ENCODE data around the gene SCT.

The SCT gene

DNA sequence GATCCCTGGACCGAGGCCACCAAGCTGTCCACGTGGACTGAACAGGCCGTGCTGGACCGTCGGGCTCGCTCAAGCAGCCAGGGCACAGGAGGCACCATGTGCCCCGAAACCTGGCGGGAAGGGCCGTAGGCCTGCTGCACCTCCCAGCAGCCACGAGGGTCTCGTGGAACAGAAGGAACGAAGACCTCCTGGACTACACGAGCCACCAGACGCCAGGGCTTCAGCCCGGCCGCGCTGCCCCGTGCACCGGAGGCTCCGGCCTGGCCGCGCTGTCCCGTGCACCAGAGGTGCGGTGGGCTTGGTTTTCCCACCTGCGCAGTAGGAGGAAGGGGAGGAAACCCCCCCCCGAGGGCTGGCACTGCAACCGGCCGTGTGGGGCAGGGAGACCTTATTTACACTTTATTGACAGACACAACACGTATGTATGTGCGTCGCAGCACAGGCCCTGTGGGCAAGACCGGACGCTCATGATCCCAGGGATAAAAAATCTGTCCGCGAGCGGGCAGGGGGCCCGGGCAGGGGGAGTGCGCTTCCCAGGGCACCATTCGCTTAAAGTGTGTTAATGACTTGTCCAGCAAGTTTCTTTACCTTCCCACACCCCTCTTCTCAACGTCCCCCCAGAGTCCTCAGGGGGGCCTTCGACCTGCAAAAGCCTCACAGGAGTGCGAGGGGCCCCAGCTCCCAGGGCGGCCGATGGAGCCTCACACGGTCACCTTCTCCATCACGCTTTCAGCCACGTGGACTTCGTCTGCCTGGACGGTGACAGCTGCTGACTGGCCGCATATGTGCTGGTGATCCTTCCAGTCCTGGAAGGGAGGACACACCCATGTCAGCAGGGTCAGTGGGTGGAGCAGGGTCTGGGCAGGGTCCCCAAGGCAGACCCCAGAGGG is 17.1 kb upstream of the SCT start:
- DNase-seq (ENCODE audit: low read depth in 2 of 3, low spot score in 1 of 3): no peak

DNA sequence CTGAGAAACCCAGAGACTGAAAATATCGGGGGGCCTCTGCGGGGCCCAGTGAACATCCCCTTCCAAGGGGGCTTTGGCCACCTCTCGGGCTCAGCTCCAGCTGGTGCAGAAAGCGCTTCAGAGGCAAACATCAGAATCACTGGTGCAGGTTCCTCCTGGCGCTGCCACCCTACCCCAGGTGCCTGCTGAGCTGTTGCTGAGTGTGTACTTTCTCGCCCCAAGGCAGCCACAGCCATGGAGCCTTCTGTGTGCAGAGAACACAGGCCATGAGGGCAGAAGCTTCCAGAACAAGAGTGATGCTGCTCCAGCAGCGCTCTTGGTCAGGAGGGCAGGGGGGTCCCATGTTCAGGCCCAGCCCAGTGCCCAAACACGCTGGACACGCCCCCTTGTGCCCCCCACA is 16.4 kb upstream of the SCT start:
- no peak for DNase-seq (ENCODE audit: low read depth in 2 of 3, low spot score in 1 of 3)

DNA sequence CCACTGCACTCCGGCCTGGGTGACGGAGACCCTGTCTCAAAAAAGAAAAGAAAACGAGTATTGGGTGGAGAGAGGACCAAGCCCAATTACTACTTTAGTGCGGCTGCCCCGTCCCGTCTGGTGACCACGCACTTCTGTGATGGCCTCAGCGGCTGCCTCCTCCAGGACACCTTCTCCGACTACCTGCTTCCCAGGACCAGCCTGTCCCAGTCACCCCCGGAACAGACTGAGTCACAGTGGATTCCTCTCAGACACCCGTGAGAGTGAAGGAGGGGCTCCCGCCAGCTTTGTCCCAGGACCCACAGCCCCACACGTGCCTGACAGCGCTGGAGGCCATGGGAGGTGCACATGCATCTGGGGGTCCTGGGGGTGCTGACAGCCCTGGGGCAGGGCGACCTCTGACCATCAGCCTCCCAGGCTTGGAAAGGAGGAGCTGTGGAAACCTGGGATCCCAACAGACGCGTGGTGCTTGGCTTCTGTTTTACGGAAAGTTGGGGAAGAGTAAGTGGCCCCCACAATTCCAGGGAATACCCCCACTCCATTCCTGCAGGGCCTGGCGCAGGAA is 14.9 kb upstream of the SCT start:
- no peak for DNase-seq (ENCODE audit: low read depth in 2 of 3, low spot score in 1 of 3)

DNA sequence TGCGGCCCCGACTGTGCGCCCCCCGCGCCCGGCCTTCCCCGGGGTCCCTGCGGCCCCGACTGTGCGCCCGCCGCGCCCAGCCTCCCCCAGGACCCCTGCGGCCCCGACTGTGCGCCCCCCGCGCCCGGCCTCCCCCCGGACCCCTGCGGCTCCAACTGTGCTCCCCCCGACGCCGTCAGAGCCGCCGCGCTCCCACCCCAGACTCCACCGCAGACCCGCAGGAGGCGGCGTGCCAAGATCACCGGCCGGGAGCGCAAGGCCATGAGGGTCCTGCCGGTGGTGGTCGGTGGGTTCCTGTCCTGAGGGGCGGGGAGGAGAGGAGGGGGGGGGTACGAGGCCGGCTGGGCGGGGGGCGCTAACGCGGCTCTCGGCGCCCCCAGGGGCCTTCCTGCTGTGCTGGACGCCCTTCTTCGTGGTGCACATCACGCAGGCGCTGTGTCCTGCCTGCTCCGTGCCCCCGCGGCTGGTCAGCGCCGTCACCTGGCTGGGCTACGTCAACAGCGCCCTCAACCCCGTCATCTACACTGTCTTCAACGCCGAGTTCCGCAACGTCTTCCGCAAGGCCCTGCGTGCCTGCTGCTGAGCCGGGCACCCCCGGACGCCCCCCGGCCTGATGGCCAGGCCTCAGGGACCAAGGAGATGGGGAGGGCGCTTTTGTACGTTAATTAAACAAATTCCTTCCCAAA is 13.2 kb upstream of the SCT start:
- no peak for DNase-seq (ENCODE audit: low read depth in 2 of 3, low spot score in 1 of 3)

DNA sequence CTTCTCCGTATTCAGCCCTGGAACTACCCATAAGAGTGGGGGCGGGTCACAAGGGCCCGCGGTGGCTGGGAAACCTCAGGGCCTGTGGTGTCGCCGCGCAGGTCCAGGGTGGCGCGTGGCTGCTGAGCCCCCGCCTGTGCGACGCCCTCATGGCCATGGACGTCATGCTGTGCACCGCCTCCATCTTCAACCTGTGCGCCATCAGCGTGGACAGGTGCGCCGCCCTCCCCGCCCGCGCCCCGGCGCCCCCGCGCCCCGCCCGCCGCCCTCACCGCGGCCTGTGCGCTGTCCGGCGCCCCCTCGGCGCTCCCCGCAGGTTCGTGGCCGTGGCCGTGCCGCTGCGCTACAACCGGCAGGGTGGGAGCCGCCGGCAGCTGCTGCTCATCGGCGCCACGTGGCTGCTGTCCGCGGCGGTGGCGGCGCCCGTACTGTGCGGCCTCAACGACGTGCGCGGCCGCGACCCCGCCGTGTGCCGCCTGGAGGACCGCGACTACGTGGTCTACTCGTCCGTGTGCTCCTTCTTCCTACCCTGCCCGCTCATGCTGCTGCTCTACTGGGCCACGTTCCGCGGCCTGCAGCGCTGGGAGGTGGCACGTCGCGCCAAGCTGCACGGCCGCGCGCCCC is 12.5 kb upstream of the SCT start:
- no peak for DNase-seq (ENCODE audit: low read depth in 2 of 3, low spot score in 1 of 3)

DNA sequence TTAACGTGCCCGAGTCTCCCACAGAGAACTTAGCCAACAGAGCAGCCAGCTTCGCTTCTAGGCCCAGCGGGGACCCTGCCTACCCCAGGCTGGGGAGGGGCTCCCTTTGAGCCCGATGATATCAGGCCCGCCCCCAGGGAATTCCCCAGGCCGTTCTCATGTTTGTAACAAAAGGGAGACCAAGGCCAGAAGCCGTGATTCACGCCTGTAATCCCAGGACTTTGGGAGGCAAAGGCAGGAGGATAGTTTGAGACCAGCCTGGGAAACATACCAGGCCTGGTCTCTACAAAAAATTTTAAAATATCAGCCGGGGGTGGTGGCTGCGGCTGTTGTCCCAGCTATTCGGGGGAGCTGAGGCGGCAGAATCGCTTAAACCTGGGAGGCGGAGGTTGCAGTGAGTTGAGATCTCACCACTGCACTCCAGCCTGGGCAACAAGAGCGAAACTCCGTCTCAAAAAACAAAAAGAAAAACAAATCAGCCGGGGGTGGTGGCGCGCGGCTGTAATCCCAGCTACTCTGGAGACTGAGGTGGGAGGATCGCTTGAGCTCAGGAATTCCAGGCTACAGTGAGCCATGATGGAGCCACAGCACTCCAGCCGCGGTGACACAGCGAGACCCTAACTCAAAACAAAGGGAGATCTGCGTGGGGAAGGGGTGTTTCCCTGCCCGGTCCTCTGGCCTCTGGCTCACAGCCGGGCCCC is 11.8 kb upstream of the SCT start:
- DNase-seq (ENCODE audit: low read depth in 2 of 3, low spot score in 1 of 3): no peak

DNA sequence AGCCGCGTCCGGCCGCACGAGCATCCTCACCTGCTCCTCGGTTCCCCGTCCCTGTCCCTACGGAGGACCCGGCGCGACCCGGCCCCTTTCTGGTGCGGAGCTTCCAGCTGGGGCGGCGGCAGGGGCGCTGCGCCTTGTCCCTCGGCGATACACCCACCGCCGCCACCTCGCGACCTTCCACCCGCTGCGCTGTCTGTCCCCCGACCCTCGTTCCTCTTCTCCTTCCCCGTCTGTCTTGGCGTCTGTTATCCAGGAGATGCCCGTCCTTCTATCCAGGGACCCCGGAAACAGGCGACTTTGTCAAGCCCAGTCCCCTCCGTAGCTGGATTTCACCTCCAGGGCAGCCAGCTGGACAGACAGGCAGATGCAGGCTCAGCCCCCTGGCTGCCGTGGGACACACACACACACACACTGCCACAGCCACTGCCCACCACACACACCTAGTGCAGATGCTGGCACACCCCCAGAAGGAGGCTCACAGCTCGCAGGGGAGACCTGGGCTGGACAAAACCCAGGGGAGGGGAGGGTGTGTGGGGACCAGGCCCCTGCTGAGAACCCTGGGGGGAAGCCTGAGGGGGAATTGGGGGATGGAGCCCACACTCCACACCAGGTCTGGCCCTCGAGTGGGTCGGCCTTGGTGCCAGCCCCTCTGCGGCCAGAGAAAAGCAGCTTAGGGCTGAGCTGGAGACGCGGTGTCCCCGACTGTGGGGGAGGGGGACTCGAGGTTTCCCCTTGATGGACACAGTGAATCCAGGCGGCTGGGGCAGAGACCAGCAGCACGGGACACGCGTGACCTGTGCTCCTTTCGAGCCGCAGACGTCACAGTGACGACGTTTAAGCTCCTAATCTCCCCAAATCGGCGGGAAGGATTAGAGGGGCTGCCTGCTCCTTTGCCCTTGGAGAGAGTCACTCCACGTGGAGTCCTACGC is 10.9 kb upstream of the SCT start:
- no peak for DNase-seq (ENCODE audit: low read depth in 2 of 3, low spot score in 1 of 3)

DNA sequence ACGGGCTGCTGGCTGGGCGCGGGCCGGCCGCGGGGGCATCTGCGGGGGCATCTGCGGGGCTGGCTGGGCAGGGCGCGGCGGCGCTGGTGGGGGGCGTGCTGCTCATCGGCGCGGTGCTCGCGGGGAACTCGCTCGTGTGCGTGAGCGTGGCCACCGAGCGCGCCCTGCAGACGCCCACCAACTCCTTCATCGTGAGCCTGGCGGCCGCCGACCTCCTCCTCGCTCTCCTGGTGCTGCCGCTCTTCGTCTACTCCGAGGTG is 10.3 kb upstream of the SCT start:
- no peak for DNase-seq (ENCODE audit: low read depth in 2 of 3, low spot score in 1 of 3)

DNA sequence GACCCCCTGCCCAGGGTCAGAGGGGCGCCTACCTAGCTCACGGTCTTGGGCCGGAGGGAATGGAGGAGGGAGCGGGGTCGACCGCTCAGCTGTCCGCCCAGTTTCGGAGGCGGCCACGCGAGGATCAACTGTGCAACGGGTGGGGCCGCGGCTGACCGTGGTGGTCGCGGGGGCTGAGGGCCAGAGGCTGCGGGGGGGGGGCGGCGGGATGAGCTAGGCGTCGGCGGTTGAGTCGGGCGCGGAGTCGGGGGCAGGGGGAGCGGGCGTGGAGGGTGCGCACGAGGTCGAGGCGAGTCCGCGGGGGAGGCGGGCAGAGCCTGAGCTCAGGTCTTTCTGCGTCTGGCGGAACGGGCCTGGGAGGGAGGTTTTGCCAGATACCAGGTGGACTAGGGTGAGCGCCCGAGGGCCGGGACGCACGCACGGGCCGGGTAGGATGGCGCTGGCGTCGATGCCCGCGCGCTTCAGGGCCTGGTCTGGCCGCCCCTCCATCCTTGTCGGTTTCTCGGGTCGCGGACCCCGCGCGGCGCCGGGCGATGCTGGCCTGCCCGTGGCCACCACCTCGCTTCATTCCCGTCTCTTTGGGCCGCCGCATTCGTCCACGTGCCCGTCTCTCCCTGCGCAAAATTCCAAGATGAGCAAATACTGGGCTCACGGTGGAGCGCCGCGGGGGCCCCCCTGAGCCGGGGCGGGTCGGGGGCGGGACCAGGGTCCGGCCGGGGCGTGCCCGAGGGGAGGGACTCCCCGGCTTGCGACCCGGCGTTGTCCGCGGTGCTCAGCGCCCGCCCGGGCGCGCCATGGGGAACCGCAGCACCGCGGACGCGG is 9.7 kb upstream of the SCT start, which contains the start of gene DRD4:
TSS of gene DRD4 (plus strand) at position 759 of the 822 bp plus-strand sequence. CDS start at position 795, 36 bp downstream.
- no peak for DNase-seq (ENCODE audit: low read depth in 2 of 3, low spot score in 1 of 3)

DNA sequence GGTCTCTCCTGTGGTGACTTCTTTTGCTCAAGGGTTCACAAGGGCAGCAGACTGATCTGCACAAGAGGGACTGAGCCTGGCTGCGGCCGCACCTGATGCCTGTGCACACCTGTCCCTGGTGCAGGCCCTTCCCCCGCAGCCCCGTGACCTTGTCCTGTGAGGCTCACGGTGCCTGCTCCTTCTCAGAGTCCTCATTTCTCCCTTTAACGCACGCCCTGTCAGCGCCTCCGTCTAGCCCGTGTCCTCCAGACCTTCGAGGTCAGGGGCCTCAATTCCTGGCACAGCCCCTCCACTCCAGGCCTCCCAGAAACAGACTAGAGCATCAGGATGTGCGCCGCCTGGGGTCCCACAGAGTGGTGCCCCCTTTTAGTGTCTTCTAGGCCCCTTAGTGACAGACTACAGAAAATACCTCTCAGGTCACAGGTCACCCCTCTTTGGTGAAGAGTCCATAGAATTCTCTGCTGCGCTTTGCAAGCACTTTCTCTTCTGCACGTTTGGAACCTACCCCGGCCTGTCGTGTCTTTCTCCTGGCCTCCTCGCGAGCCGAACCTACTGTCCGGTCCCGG is 9.0 kb upstream of the SCT start:
- DNase-seq (ENCODE audit: low read depth in 2 of 3, low spot score in 1 of 3): no peak

DNA sequence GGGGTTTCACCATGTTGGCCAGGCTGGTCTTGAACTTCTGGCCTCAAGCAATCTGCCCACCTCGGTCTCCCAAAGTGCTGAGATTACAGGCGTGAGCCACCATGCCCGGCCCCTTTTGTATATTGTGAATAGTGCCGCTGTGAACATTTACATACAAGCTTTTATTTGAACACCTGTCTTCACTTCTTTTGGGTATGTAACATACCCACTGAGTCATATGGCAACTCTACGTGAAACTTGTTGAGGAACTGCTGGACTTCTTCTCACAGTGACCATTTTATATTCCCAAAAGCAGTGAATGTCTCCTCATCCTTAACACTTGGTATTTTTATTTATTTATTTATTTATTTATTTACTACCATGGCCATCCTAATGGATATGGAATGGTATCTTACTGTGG is 3.9 kb upstream of the SCT start:
- DNase-seq (ENCODE audit: low read depth in 2 of 3, low spot score in 1 of 3): no peak

DNA sequence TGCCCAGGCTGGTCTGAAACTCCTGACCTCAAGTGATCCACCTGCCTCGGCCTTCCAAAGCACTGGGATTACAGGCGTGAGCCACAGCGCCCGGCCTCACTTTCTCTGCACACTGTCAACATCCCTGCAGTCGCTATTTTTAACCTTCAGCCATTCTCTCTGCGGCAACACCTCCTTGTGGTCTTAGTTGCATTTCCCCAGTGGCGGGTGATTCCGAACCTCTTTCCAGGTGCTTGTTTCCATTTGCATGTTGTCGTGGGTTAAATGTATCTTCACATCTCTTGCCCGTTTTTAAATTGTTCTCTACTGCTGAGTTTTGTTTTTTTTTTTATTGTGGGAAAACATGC is 2.2 kb upstream of the SCT start:
- no peak for DNase-seq (ENCODE audit: low read depth in 2 of 3, low spot score in 1 of 3)

DNA sequence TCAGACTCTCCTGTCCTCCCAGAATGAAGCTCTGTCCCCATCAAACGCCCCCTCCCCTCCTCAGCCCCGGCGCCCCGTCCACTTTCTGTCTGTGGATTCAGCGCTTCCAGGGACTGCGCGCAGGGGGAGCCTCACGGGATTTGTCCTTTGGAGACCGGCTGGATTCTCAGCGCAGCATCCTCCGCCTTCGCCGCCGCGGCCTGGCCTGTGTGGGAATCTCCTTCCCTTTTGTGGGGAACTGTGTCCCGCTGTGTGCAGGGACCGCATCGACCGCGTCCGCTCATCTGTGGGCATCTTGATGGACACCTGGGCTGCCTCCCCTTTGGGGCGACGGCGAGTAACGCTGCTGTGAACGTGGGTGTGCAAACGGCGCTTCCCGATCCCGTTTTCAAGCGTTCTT is 1.1 kb upstream of the SCT start:
- no peak for DNase-seq (ENCODE audit: low read depth in 2 of 3, low spot score in 1 of 3)

DNA sequence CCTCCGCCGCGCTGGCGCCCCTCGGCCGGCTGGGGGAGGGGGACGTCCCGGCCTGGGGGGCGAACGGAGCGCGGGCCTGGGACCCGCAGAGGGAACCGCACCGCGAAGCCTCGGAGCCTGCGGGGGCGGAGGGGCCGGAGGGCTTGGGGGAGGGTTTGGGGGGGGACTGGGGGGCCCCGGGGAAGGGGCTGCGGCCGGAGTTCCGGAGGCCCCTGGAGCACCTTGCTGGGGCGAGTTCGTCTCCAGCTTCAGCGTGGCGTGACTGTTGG is 261 bp upstream of the SCT start:
- no peak for DNase-seq (ENCODE audit: low read depth in 2 of 3, low spot score in 1 of 3)

DNA sequence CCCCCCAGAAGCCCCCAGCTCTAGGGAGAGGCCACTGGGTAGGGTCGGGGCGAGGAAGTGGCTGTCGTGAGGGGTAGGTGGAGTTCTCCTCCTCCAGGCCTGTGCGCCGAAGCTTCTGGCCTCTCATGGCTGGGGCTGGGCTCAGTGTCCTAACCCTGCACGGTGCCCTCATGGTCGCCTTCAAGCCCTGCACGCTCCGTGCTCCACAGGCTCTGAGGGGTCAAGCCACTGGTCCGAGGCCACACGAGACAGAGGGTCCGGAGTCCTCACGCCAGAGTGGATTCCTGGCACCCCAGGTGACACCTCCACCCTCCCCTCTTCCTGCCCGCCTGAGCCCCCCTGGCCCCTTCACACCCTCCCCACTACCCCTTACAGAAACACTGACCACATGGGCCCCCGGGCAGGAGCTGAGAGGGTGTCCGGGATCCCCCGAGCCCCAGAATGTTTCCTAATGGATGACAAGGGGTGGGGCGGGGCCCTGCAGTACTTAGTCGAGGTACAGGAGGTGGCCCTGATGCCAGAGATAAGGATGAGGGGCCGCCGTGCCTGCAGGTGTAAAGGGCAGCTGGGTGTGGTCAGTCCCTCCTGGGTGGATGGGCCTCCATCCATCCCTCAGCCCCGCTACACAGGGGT is 1.2 kb downstream of the SCT start:
- no peak for DNase-seq (ENCODE audit: low read depth in 2 of 3, low spot score in 1 of 3)

DNA sequence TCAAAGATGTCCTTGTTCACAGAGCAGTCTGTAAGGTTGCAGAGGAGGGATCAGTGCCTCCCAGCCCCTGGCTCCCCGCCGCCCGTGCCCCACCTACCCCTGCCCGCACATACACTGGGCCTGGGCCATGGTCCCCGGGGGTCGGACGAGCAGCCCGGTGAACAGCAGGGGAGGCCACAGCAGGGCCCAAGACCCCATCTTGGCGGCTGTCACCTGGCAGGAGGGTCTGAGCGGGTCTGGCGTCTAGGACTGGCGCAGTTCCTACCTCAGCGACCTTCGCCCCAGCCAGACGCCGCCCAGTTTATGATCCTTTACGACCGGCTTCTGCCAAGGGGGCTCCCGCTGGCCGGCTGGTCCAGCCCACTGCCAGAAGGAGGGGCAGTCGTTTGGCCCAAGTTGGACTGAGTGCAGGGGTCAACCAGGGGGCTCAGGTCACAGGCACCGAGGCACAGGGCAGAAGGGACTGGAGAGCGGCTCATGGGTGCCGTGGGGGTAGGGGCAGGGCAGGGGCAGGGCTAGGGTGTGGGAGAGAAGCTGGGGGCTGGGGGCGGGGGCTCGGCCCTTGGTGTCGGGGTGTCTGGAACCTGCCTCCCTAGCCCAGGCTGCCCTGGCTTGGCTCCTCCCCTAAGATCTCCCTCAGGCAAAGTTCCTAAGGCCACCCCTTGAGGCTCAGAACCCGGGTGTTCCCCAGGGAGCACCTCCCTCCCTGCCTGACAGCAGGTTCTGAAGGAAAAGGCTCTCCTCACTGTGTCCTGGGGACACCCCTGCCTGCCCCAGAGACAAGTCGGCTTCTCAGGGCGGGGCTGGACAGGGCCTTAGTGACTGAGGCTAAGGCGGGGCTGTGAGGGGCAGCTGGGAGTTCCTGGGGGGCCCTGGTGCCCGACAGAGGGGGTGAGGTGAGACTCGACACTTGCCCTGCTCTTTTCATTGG is 2.0 kb downstream of the SCT start, which contains the start of gene CDHR5:
TSS of gene CDHR5 (minus strand) at position 251 of the 931 bp plus-strand sequence. CDS start at position 198, 53 bp downstream.
- no peak for DNase-seq (ENCODE audit: low read depth in 2 of 3, low spot score in 1 of 3)

DNA sequence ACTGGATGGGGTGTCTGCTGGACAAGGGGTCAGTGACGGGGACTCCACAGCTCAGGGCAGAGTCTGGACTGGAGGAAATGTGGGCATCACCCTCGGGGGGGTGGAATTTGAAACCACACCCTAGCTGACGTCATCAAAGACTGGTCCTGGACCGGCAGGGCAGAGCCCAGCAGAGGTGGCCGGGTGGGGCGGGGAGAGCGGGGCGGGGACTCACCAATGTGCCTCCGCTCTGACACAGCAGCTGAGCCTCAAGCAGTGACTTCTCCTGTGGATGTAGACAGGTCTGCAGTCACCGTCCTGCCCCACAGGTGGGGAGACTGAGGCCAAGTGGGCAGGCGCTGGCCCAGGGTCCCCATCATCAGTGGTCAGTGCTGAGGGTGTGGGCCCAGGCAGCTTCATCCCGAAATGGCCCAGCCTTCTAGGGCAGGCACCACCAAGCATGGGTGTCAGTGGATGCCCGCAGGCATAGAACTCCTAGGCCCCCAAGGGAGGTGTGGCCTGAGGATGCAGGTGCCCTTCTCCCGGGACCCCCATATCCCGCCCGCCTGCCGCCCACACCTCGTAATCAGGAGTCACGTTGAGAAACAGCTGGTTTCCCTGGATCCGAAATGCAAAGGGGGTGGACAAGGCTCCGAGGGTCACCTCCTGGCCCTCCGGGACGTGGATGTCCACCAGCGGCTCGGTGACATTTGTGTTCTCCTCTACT is 2.8 kb downstream of the SCT start:
- no peak for DNase-seq (ENCODE audit: low read depth in 2 of 3, low spot score in 1 of 3)
